ENCODE data around the gene ERAS. TPM values are rescaled to one million over a fixed set of nuclear protein-coding genes. Genes with fewer than 3 reads are reported as not detected.

ERAS gene
- total RNA-seq, 2 experiments from 2014 or later, result 0.60 TPM; not detected in 1

- Histone ChIP-seq H3K79me2 (ENCODE audit: insufficient read depth, low read depth, low read length) (no peaks in the 10 kb centered on the region), H3K4me2 (ENCODE audit: low read length) (no peak overlapping the region), H3K9me3 (ENCODE audit: low read length) (no peaks in the 10 kb centered on the region), H3K9me2 (ENCODE audit: insufficient read depth, low read length) (no peaks in the 10 kb centered on the region), H3K4me1 (ENCODE audit: insufficient read depth, low read length, poor library complexity, severe bottlenecking) (no peaks in the 10 kb centered on the region), H3K4me3 (ENCODE audit: low read depth, low read length, poor library complexity, severe bottlenecking) (no peak overlapping the region), H3K27ac (ENCODE audit: low read depth, low read length, poor library complexity, severe bottlenecking) (no peak overlapping the region), H3K36me3 (ENCODE audit: insufficient read depth, low read length) (no peaks in the 10 kb centered on the region), H2AFZ (ENCODE audit: low read length) (no peak overlapping the region), H4K20me1 (ENCODE audit: insufficient read depth, low read length) (no peaks in the 10 kb centered on the region)
- ChIA-PET POLR2A (no interaction called here), CTCF (ENCODE audit: unreplicated experiment) (no interaction called here)
- TF ChIP-seq EZH2phosphoT487 (IDR thresholded peaks at IDR 0.05; ENCODE audit: borderline replicate concordance, low read depth, low read length), result no peak
- no peak for TF ChIP-seq CTCF (conservative IDR thresholded peaks at IDR 0.05; ENCODE audit: low read length)
- BruUV-seq (replicated peaks), result no TSS peak
- intact Hi-C loops (cut with micrococcal nuclease; ENCODE audit: unreplicated experiment), result no loop called here
- no peak for DNase-seq (ENCODE audit: low spot score)
These were observed 38.5 kb upstream of the ERAS start for GRCh38 chrX:48787505-48788443.

GRCh38 chrX:48789366-48790220 lies 36.7 kb upstream of the ERAS start:
- CTCF ChIA-PET (ENCODE audit: unreplicated experiment), result no interaction called here
- TF ChIP-seq CTCF (conservative IDR thresholded peaks at IDR 0.05; ENCODE audit: low read length), result no peak
- TF ChIP-seq EZH2phosphoT487 (IDR thresholded peaks at IDR 0.05; ENCODE audit: borderline replicate concordance, low read depth, low read length), result no peak
- no peaks in the 10 kb centered on the region for H4K20me1 ChIP-seq (ENCODE audit: insufficient read depth, low read length)
- no peaks in the 10 kb centered on the region for H3K9me3 ChIP-seq (ENCODE audit: low read length)
- no TSS peak for BruUV-seq (replicated peaks)
- no peaks in the 10 kb centered on the region for H3K79me2 ChIP-seq (ENCODE audit: insufficient read depth, low read depth, low read length)
- DNase-seq (ENCODE audit: low spot score), result no peak
- H3K36me3 ChIP-seq (ENCODE audit: insufficient read depth, low read length), result no peaks in the 10 kb centered on the region
- no peaks in the 10 kb centered on the region for H3K9me2 ChIP-seq (ENCODE audit: insufficient read depth, low read length)
- no peak overlapping the region for H2AFZ ChIP-seq (ENCODE audit: low read length)
- H3K27ac ChIP-seq (ENCODE audit: low read depth, low read length, poor library complexity, severe bottlenecking), result no peak overlapping the region
- POLR2A ChIA-PET, result no interaction called here
- no peak overlapping the region for H3K4me3 ChIP-seq (ENCODE audit: low read depth, low read length, poor library complexity, severe bottlenecking)
- H3K4me2 ChIP-seq (ENCODE audit: low read length), result no peak overlapping the region
- no peaks in the 10 kb centered on the region for H3K4me1 ChIP-seq (ENCODE audit: insufficient read depth, low read length, poor library complexity, severe bottlenecking)
- intact Hi-C loops (cut with micrococcal nuclease; ENCODE audit: unreplicated experiment), result no loop called here
